Fibroblast of the conjunctiva (primary cell): ENCODE results near the gene EPS8L2.
"Not testable (repeated sequence)": the region's sequence is repeated elsewhere in the genome, so short reads cannot be mapped to it uniquely, and the experiment has no call there.

ENCODE experiments used
- DNase-seq: peaks from one replicate; pipeline ENCODE4 v3.0.0-alpha.2; 2010; ENCODE audit warnings: low read depth

Gene EPS8L2

GRCh38 chr11:726278-727220, 20.5 kb downstream of the EPS8L2 start:
- DNase-seq: no peak

- DNase-seq: no peak
Observed at GRCh38 chr11:727281-727701, 21.3 kb downstream of the EPS8L2 start.

GRCh38 chr11:727859-728748, 22.1 kb downstream of the EPS8L2 start:
- DNase-seq: peak; percentile 85

- no peak for DNase-seq
Observed at GRCh38 chr11:728901-729491, 23.0 kb downstream of the EPS8L2 start.

GRCh38 chr11:729492-730074, 23.6 kb downstream of the EPS8L2 start:
- no peak for DNase-seq

GRCh38 chr11:733072-733471, 27.0 kb downstream of the EPS8L2 start:
- no peak for DNase-seq

GRCh38 chr11:734541-734940, 28.5 kb downstream of the EPS8L2 start:
- not testable (repeated sequence) for DNase-seq

GRCh38 chr11:737366-737765, 31.3 kb downstream of the EPS8L2 start:
- DNase-seq: no peak

- not testable (repeated sequence) for DNase-seq
Observed at GRCh38 chr11:737899-738298, 31.9 kb downstream of the EPS8L2 start.

GRCh38 chr11:742156-742546, 36.1 kb downstream of the EPS8L2 start:
- DNase-seq: no peak

GRCh38 chr11:742571-743201, 36.7 kb downstream of the EPS8L2 start:
- DNase-seq: no peak

GRCh38 chr11:745428-745827, 39.4 kb downstream of the EPS8L2 start:
- no peak for DNase-seq

GRCh38 chr11:746289-747157, 40.5 kb downstream of the EPS8L2 start:
- no peak for DNase-seq

GRCh38 chr11:747158-748006, 41.4 kb downstream of the EPS8L2 start, which contains the start of gene TALDO1:
TSS of gene TALDO1 (plus strand) at chr11:747464. CDS start at chr11:747482, 18 bp downstream.
- DNase-seq: peak; percentile 57

GRCh38 chr11:748007-748359, 42.0 kb downstream of the EPS8L2 start:
- no peak for DNase-seq

- DNase-seq: no peak
Observed at GRCh38 chr11:749731-750130, 43.7 kb downstream of the EPS8L2 start.

- no peak for DNase-seq
Observed at GRCh38 chr11:760236-760635, 54.2 kb downstream of the EPS8L2 start.

- DNase-seq: no peak
Observed at GRCh38 chr11:761526-762108, 55.6 kb downstream of the EPS8L2 start.

- peak; percentile 39 for DNase-seq
Observed at GRCh38 chr11:762421-763072, 56.5 kb downstream of the EPS8L2 start.
